Activated CD4-positive, alpha-beta T cell treated with anti-CD3 and anti-CD28 coated beads, Interleukin-2, amount 50 U/mL, for 24 hours (primary cell): ENCODE measurements around the gene OR2W3.

Source experiments
- DNase-seq, 2 donors: peaks; one replicate each; pipeline ENCODE4 v3.0.0-alpha.2; 2020; ENCODE audit warnings: low read depth in 1 of 2, low spot score in 1 of 2

OR2W3 gene

DNA sequence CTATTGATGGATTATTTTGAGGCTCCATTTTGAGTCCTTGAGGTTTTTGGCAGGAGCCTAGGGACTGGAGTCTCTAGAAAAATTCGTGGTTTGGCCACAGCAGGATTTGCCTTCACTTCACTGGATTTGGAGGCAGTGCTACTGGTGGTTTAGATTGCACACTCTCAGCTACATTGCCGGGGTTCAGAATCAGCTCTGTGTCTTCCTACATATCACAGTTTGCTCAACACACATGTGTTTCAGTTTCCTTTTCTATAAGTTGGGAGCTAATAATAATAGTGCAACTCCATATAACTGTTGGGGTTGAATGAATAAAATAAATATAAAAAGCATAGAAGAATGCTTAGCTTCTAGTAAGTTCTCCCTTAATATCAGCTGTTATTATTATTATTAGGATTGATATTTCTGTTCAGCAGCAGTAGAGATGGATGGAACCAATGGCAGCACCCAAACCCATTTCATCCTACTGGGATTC lies at the start of gene OR2W3:
Gene OR2W3, plus strand, starts transcription at position 425 of the 475 bp plus-strand sequence. Its CDS starts 0 bp downstream, at position 425.
- no peak for DNase-seq

DNA sequence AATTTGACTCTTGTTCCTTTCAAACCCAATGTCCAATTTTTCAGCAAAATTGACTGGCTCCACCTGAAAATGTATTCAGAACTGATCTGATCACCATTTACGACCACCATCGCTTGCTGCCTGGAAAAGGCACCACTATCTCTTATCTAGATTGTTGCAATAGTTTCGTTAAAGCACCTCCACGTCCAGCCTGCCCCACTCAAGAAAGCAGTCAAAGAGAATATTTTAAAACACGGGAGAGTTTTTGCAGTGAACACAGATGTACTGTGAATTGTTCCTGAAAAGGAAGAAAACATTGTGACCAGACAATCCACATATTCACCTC lies 49.7 kb upstream of the OR2W3 start:
- no peak for DNase-seq

DNA sequence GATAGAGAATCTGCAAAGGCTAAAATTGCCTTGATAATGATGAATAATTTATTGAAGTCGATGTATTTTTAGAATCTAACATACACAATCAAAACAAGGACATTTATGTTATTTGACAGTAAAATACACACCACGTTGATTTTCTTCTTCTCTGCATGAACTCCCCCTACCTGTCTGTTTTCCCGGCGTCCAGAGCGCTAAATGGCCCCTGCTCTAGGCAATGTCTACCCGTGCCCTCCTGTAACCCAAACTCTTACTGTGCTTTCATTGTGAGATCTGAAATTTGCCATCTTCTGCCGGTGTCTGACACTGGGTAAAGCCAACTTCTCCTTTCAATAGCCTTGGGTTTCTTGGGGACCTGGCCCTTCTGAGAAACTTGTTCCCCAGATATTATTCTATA lies 47.0 kb upstream of the OR2W3 start:
- DNase-seq: no peak

DNA sequence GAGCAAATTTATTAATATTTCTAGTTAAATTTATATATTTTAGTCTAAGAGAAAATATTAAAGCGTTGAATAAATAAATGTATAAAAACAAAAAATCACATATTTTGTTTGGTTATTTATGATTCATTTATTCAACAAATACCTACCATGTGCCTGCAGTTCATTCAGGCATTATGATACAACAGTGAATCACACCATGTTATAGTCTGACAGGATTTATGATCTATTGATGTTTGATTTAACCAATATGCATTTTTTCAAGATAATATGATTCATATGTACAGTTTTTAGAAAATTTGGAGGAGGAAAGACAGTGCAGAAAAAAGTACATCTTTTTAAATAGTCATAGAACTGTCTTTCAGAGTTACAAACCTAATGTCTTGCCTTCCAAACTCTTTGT lies 45.8 kb upstream of the OR2W3 start:
- DNase-seq: no peak

DNA sequence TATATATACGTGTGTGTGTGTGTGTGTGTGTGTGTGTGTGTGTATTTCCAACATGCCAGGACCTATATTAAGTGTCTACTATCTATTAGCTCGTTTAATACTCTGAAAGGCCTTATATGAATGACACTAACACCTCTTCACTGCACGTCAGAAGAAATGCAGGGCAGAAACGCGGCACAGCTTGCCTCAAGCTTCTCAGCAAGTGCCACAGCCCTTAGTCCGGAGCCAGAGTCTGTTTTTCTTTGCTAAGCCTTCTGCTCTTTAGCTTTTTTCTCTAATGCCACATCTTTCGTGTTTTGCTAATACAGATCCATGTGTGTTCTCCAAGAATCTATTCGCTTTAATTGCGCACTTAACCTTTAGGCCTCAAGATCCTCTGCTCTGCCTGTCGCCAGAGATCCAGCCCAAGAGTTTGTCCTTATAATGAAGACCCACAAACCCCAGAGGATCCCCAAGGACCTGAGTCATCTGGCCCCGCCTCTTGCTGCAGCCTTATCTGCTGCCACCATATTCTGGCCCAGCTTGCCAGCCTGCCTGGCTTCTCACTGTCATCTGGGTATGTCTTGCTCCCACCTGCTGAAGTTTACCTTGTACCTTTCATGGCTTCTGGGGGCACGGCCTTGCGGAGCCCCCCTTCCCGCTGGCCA lies 40.4 kb upstream of the OR2W3 start:
- DNase-seq: no peak

DNA sequence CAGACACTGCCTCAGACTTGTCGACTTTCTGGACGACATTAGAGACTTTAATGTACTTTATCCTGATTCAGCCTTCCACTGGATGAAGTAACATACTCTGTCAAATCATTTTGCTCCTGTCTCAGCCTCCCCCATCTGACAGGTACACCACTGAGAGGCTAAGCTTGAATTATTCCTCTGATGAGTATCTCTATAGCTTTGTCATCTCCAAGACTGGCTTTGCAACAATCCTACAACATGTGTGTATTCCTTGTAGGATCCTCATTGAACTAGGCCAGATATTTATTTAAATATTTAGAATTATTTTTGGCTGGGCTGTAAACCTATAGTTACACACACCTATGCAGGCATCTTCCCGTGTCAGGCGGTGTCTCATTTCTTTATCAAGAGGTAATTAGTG lies 39.5 kb upstream of the OR2W3 start:
- DNase-seq: no peak

DNA sequence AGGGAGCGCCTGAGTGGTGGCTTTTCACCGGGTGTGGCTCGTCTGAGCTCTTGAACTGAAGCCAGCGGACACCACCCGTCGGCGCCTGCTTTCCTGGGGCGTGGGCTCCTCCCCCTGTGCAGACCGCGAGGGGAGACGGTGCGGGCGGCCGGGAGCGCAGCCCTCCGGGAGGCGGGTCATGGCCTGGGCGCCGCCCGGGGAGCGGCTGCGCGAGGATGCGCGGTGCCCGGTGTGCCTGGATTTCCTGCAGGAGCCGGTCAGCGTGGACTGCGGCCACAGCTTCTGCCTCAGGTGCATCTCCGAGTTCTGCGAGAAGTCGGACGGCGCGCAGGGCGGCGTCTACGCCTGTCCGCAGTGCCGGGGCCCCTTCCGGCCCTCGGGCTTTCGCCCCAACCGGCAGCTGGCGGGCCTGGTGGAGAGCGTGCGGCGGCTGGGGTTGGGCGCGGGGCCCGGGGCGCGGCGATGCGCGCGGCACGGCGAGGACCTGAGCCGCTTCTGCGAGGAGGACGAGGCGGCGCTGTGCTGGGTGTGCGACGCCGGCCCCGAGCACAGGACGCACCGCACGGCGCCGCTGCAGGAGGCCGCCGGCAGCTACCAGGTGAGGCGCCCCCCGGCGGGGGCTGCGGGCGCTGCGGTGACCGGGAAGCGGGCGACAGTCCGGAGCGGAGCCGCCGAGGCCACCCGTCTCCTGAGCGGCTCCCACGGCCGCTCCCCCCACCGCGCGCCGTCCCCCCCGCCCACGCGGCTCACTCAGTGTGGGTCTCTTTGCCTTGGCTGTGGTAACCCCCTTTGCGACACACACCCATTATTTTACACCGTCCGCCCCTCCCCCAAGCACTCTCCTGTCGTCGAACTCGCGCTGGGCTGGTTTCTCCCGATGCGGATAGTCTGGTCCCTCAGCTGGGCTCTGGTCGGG lies 38.1 kb upstream of the OR2W3 start, which contains the start of gene TRIM58:
Gene TRIM58, plus strand, starts transcription at position 119 of the 916 bp plus-strand sequence. Its CDS starts 60 bp downstream, at position 179.
- DNase-seq: no peak

DNA sequence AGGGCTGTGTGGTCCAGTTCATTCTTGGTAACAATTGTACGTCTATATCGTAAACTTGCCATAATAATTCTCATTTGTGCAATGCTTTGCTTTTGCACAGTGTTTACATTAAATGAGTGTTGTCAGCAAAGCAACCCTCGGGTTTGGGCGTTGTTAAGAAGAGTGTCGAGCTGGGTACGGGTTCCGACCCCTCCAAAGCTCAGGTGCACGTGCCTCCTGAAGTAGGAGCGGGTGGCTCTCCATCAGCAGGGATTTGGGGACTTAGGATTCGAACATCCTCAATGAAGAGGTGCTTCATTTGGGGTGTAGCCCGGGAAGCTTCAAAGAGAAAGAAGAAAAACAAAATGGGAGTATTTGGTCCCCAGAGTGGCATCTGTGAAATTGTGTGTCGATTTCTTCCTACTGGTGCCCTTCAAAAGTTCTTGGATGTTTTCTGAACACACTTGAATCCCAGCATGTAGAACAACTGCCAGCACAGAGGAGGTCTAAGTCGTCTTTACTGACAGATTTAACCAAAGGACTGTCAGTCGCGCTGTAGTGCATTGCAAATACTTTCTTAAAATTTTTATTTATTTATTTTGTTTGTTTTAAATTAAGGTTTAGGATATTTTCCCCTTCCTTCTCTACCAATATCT lies 37.3 kb upstream of the OR2W3 start:
- no peak for DNase-seq

DNA sequence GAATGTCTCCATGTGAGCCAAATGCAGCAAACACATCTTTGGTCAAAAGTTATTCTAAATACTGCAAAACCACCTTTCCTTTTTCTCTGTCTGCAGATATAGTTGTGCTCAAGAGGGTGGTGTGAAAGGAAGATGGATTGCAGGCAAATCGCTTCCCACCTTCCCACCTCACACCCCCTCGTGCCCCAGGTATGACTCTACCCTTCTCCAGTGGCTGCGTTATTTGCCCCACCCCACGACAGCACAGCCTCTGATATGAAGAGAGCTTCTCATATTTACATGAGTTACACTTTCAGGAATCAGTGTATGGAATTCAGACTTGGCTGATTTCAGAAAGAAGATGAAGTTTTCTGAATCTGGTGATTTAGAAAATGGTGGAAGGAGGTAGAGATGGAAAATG lies 32.6 kb upstream of the OR2W3 start:
- DNase-seq: no peak

DNA sequence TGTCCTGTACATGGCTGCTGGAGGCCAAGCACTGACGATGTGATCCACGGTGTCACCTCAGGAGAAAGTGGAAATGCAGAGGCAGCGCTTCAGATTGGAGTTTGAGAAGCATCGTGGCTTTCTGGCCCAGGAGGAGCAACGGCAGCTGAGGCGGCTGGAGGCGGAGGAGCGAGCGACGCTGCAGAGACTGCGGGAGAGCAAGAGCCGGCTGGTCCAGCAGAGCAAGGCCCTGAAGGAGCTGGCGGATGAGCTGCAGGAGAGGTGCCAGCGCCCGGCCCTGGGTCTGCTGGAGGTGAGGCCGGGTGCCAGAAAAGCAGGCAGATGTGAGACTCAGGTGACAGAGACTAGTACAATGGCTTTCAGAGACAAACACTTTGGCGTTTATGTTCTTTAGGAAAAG lies 30.7 kb upstream of the OR2W3 start:
- DNase-seq: no peak

DNA sequence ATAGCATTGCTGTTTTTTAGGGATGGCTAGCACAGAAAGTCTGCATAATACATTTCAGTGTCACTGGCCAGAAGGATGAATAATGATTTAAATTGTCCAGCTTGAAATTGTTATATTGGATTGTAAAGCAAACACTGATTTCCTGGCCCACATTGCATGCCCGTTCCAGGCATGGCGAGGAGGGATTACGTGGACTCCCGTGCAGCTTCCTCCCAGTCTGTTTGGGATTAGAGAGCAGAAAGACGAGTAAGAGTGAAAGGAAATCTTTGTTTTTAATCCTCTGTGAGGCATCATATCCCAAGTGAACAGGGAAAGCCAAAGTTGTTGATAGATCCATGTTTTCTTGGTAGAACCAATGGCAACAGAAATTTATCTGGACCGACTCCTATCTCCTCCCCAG lies 30.0 kb upstream of the OR2W3 start:
- no peak for DNase-seq

DNA sequence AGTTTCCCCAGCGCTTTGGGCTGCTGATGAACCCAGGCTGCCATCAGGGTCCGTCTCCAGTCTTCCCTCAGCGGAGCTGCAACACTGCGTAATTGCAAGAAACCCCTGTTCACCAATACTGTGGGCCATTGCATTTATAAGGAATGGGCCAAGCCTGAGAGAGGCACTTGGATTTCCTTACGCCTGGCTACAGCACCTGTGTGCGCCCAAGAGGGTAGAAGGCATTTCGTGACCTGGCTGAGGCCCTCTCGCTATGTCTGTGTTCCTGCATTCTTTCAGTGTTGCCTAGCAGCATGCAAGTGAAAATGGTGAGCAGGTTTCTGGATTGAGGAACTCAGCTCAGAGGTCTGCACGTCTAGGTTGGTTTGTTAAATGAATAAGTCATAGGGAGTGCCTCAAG lies 12.0 kb upstream of the OR2W3 start:
- no peak for DNase-seq

DNA sequence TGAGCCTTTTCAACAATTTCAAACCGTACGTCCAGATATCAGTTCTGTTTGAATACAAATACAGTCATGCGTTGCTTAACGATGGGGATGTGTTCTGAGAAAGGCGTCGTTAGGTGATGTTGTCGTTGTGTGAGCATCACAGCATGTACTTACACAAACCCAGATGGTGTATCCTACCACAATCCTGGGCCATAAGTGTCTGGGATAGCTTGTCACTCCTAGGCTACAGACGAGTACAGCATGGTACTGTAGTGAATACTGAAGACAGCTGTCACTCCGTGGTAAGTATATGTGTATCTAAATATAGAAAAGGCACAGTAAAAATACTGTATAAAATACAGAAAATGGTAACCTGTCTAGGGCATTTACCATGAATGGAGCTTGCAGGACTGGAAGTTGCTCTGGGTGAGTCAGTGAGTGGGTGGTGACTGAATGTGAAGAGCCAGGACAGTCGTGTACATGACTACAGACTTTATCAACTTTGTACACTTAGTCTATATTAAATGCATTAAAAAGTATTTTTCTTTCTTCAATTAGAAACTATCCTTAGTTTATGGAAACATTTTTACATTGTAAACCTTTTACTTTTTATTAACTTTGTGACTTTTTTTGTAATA lies 10.5 kb upstream of the OR2W3 start:
- no peak for DNase-seq

DNA sequence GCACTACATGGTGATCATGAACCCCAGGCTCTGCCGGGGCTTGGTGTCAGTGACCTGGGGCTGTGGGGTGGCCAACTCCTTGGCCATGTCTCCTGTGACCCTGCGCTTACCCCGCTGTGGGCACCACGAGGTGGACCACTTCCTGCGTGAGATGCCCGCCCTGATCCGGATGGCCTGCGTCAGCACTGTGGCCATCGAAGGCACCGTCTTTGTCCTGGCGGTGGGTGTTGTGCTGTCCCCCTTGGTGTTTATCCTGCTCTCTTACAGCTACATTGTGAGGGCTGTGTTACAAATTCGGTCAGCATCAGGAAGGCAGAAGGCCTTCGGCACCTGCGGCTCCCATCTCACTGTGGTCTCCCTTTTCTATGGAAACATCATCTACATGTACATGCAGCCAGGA lies 589 bp downstream of the OR2W3 start:
- DNase-seq: no peak

DNA sequence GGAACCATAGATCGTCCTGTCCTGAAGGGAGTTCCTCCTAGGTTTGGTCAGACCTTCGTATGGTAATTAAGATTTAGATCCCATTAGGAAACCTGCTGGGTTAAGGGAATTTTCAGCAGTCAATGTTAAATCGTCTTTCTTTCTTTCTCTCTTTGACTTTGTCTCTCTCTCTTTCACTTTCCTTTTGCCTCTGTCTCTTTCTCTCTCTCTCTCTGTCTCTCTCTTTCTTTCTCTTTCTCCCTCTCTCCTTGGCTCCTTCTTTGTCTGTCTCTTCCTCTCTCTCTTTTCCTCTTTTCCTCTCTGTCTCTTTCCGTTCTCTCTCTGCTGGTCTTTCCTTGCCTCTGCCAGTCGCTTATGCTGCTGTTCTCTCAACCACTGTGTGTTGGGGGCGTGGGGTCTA lies 8.7 kb downstream of the OR2W3 start:
- DNase-seq: no peak

DNA sequence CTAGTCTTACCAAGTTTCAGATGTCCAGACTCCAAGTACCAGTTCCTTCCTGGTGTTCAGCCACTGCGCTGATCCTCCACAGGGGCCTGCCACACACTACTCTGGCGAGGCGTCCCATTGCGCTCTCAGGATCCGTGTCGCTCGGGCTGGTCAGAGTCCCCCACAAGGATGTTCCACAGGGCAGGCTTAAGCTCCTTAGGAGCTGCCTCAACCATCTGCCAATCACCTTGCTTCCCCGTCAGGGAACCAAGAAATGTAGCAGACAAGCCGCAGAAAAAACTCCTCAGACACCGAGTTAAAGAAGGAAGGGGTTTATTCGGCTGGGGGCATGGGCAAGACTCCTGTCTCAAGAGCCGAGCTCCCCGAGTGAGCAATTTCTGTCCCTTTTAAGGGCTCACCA lies 9.8 kb downstream of the OR2W3 start:
- DNase-seq: no peak

DNA sequence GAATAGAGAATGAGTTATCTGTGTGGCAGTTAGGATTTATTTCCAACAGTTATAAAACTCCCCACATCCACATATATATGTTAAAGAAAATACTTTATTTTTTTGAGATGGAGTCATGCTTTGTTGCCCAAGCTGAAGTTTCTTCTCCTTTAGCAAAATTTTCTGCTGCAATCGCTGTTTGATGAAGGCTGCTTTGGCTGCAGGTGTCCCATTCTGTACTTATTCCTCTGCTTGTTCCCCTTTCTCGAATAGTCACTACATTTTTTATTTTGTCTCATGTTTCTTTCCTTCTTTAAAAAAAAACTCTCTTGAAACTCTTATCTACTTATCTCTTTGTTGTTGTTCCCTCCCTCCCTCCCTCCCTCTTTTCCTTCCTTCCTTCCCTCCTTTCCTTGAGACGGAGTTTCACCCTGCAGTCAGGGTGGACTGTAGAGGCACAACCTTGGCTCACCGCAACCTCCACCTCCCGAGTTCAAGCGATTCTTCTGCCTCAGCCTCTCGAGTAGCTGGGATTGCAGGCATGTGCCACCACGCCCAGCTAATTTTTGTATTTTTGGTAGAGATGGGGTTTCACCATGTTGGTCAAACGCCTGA lies 10.6 kb downstream of the OR2W3 start:
- no peak for DNase-seq

DNA sequence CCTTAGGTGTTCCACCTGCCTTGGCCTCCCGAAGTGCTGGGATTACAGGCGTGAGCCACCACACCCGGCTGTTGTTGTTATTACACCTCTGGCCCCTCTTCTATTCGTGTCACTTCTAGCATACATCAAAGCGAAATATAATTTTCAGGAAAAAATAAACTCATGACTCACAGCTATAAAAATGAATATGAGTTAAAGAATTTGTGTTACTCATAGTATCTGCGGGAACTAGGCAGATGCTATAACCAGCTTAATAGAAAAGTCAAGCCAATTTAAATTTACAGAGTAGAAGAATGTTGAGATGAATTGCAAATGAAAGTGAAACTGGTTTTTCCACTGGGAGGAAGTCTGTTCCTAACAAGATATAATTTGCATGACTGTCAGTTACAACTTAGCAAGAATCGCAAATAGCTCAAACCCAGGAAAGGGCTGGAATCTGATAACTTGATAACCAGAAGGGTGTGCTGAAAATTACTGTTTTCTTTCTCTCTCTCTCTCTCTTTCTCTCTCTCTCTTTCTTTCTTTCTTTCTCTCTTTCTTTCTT lies 11.2 kb downstream of the OR2W3 start:
- DNase-seq: peak in 1 of 2 donors; percentile 8

DNA sequence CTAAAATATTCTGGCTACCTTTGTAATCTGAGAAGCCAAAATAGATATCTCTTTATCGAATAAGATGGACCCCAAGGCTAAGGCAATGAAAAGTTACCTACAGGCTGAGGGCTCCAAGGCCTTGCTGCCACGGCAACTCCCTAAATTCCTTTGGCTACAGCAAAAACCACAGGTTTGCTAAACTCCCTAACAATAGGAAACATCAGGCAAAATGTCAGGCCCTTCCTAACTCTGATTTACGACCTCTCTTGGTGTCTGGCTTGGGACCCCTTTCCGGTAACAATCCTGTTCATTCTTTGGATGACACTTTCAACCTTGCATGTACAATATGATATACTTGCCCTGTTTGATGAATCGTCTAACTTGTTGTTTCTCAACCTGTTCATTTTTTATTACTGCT lies 13.4 kb downstream of the OR2W3 start:
- DNase-seq: no peak

DNA sequence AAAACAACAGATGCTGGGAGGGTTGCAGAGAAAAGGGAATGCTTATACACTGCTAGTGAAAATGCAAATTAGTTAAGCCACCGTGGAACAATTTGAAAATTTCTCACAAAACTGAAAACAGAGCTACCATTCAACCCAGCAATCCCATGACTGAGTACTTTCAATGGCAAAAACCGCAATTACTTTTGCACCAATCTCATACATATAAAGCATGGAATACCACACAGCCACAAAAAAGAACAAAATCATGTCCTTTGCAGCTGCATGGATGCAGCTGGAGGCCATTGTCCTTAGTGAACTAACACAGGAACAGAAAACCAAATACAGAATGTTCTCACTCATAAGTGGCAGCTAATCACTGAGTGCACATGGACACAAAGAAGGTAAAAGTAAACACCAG lies 18.4 kb downstream of the OR2W3 start:
- no peak for DNase-seq
